ENCODE results near the gene PRSS36.

PRSS36 gene

GRCh38 chr16:31179747-31180459 is 30.0 kb upstream of the PRSS36 start, which contains the start of gene FUS:
FUS (plus strand) TSS chr16:31180139; CDS start chr16:31180215, 76 bp downstream.
- no peak for TF ChIP-seq CTCF (IDR thresholded peaks at IDR 0.05)

GRCh38 chr16:31179219-31179746 is 29.4 kb upstream of the PRSS36 start:
- TF ChIP-seq CTCF (IDR thresholded peaks at IDR 0.05): no peak

- TF ChIP-seq CTCF (IDR thresholded peaks at IDR 0.05): no peak
These were observed 27.3 kb upstream of the PRSS36 start for GRCh38 chr16:31177136-31177535.

- TF ChIP-seq CTCF (IDR thresholded peaks at IDR 0.05): no peak
These were observed 19.0 kb upstream of the PRSS36 start for GRCh38 chr16:31168848-31169247.

GRCh38 chr16:31167315-31167714 is 17.4 kb upstream of the PRSS36 start:
- no peak for TF ChIP-seq CTCF (IDR thresholded peaks at IDR 0.05)

GRCh38 chr16:31157136-31157535 is 7.3 kb upstream of the PRSS36 start:
- TF ChIP-seq CTCF (IDR thresholded peaks at IDR 0.05): no peak

GRCh38 chr16:31149332-31149731 is 534 bp downstream of the PRSS36 start:
- TF ChIP-seq CTCF (IDR thresholded peaks at IDR 0.05): no peak
